CD4-positive, alpha-beta T cell treated with Interleukin-2 at 100 ng/mL for 4 hours (primary cell): ENCODE data around the gene ICA1.

Source experiments
- DNase-seq: peaks from one replicate; pipeline ENCODE4 v3.0.0-alpha.2; 2020; ENCODE audit warnings: low spot score

The ICA1 gene

DNA sequence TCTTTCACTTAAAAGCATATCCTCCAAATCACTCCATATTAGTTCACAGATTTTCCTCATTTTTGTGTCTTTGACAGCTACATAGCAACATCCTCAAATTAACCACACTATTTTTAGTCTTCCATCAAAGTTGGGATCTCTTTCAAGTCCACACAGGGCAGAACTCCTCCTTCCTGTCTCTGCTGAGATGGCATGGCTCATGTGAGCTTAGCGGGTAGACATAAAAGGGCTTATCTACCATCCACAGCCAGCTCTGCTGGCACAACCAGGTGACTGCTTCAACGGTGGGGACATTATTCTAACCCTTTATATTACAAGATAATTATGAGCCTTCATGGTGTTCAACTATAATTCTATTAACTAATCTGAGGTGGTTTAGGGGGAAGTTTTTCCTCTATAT is 35.5 kb downstream of the ICA1 start:
- no peak for DNase-seq

DNA sequence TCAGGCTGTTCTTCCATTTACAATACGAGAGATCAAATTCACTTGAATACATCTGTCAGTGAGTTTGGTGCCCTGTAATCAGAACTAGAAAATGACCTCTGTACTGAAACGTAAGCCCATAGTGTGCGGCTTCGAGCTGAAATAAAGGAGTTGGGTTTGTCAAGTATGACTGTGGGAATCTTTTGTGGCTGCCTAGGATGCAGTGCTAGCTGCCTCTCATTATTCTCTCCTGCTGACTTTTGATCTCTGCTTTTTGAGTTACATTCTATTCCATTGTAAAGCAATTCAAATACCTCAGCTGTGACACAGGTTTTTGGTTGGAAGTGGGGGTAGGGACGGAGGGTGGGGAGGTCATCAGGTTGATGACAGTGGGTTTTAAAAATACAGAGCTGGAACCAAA is 40.4 kb downstream of the ICA1 start:
- no peak for DNase-seq

DNA sequence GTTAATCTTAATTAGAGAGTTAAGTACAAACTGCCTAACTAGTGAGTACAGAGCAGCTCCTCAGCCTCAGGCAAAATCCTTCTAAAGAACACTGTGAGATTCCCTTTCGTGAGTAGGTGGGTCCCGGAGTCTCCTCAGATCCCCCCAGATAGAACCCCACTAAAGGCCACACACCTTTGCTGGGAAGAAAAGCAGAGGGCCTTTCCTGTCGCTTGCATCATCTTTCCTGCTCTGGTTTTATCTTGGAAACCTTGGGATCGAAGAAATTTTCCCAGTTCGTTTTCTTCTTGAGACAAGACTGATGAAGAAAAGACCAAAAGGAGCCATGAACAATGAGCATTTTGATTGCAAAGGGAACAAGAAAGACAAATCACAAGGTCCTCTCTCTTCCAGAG is 40.9 kb downstream of the ICA1 start:
- DNase-seq: no peak

GRCh38 chr7:8220376-8221100 is 41.4 kb downstream of the ICA1 start:
- DNase-seq: no peak

- peak; percentile 81 for DNase-seq
These were observed 44.5 kb downstream of the ICA1 start for GRCh38 chr7:8217200-8218068.

DNA sequence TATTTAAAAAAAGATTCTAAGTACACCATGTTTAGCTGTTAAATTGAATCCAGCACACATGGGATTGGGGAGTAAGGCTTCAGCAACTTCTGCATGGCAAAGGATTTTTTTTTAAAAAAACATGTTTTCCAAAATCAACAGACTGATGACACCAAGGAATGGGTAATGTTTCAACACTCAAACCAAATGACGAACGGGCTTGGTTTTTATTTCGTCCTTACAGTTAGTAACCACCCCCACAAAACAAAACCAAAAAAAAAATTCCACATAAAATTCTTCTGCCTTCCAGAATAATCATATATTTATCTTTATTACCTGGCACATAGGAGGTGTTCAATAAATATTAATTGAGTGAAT is 45.7 kb downstream of the ICA1 start:
- DNase-seq: no peak

GRCh38 chr7:8215648-8216333 is 46.2 kb downstream of the ICA1 start:
- no peak for DNase-seq

DNA sequence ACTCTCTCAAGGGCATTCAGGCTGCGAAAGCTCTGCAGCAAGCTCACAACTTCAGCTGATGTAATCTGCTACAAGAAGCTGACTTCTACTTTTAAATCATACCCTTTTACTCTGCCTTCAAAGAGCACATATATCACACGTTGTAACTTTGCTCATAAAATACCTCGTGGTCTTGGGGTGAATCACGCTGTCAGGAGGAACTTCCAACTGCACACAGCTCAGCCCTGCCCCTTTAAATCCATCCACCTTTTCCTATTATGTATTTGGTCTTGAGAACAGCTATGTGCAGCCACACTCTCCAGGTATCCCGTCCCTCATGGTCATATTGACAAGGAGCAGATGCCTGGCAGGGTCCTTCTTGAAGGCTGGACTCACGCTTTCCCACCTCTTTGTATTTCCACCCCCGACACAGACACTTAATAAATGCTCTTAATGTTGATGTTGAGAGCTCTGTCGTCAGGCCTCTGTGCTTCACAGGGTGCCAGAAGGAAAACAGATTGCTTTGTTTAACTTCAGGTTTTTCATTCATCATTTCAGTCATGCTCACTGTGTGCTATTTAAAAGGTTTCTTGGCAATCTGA is 47.6 kb downstream of the ICA1 start:
- DNase-seq: no peak

DNA sequence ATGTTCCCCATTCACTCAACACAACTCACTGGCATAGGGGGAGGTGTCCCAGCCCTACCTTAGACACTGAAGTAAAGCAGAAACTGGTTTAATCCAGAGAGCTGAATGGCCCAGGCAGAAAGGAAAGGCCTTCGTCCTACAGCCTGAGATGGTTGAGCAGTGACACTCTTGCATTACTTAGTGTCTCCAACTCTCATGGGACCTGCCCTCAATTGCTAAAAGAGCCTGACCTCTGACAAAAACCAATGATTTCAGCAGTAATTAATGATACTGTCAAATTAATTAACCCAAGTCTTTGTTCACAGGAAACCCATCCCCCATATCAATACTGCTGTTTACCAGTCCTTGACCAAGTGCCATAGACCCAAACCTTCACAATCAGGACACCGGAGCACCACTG is 48.6 kb downstream of the ICA1 start:
- DNase-seq: no peak

DNA sequence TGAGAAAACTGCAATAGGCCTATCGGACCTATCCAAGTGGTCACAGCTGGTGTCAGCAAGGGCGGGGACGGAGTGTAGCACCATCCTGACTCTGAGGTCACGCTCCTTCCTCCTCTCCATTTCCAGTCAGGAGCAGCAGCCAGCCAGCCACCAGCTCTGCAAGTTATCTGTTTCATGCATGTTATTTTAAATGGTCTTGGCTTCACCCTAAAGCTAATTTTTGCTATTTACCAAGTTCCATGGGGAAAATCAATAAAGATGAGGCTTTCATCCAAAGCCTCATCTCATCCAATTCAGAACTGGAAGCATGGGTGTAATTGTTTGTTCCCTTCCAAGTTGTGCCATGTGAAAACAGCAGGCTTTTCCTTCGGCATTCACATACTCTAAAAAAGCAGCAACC is 49.3 kb downstream of the ICA1 start:
- DNase-seq: no peak

DNA sequence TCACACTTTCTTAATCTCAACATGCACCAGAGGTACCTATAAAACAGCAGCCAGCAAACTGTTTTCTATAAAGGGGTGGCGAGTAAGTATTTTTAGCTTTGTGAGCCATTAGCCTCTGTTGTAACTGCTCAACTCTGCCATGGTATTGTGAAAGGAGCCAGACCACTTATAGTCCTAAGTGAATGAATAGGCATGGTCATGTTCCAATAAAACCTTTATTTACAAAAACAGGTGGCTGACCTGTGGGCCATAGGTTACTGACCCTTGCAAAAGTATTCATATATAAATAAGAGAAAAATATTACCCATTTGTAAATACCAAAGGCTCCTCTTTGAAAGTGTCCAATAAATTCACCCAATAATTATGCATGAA is 50.3 kb downstream of the ICA1 start:
- no peak for DNase-seq

- no peak for DNase-seq
These were observed 50.9 kb downstream of the ICA1 start for GRCh38 chr7:8210845-8211724.

- no peak for DNase-seq
These were observed 52.6 kb downstream of the ICA1 start for GRCh38 chr7:8209353-8209752.

- no peak for DNase-seq
These were observed 53.2 kb downstream of the ICA1 start for GRCh38 chr7:8208816-8209215.

GRCh38 chr7:8206956-8207355 is 55.0 kb downstream of the ICA1 start:
- DNase-seq: no peak

- no peak for DNase-seq
These were observed 56.4 kb downstream of the ICA1 start for GRCh38 chr7:8205537-8205936.

- no peak for DNase-seq
These were observed 57.0 kb downstream of the ICA1 start for GRCh38 chr7:8205031-8205387.

GRCh38 chr7:8204339-8205030 is 57.5 kb downstream of the ICA1 start:
- DNase-seq: no peak

GRCh38 chr7:8201846-8202441 is 60.0 kb downstream of the ICA1 start:
- DNase-seq: no peak

- no peak for DNase-seq
These were observed 61.2 kb downstream of the ICA1 start for GRCh38 chr7:8200717-8201116.

- DNase-seq: no peak
These were observed 61.7 kb downstream of the ICA1 start for GRCh38 chr7:8200316-8200715.
